A549 (cell line): ENCODE results near the gene CCNE1. TPM values are rescaled to one million over a fixed set of nuclear protein-coding genes. Genes with fewer than 3 reads are reported as not detected.
A peak's percentile ranks its signal among the peaks of the same experiment; 100 is the strongest.

Source experiments
- ATAC-seq, 2 experiments: fragments of 200-7000 bp in 1 of 2; fragments of >200 bp in 1 of 2; cut with Nextera tagmentation in 1 of 2; cut with Tn5 transposase in 1 of 2; 3 replicates each; pipeline versions ENCODE4 v1.8.0 to v1.9.1; 2018 to 2020; ENCODE audit warnings: mild to moderate bottlenecking in 1 of 2, moderate library complexity in 1 of 2
- CTCF ChIA-PET: fragments of 300-600 bp; sonication (Branson Sonifier 250); formaldehyde crosslinking; extraction: SDS; loops from one replicate; lab custom pipeline; 2021; ENCODE audit warnings: antibody characterized with exemption, inconsistent platforms; lab: Yijun Ruan, JAX
- POLR2A ChIA-PET: fragments of 350-600 bp; formaldehyde crosslinking; extraction: SDS; loops from one replicate; lab custom pipeline; 2021; ENCODE audit warnings: antibody characterized with exemption, inconsistent platforms; lab: Yijun Ruan, JAX
- DNase-seq, 2 experiments: peaks; one replicate each; pipeline versions ENCODE4 v3.0.0 to v3.0.0-alpha.2; 2011 to 2016; ENCODE audit warnings: low read depth in 1 of 2, low spot score in 1 of 2
- FAIRE-seq: peaks from 2 replicates; lab custom pipeline; 2011; peaks lifted over from hg19 to GRCh38; lab: Jason Lieb, UNC
- H3K27ac ChIP-seq, 2 experiments: fragments of >200 bp; sonication (Bioruptor Twin); formaldehyde crosslinking; 3 replicates each; pipeline ENCODE4 v1.5.1; 2016 to 2017
- H3K4me1 ChIP-seq: fragments of >200 bp; sonication (Bioruptor Twin); formaldehyde crosslinking; 3 replicates; pipeline ENCODE4 v1.6.1; 2016
- H3K4me2 ChIP-seq: fragments of >200 bp; sonication (Bioruptor Twin); formaldehyde crosslinking; 3 replicates; pipeline ENCODE4 v1.6.1; 2016
- H3K4me3 ChIP-seq: fragments of >200 bp; sonication (Bioruptor Twin); formaldehyde crosslinking; 3 replicates; pipeline ENCODE4 v1.5.1; 2016
- H3K9me3 ChIP-seq: fragments of >200 bp; sonication (Bioruptor Twin); formaldehyde crosslinking; 3 replicates; pipeline ENCODE4 v1.6.1; 2016
- ATOH8 ChIP-seq: fragments of 250-450 bp; sonication (Bioruptor Pico); IDR thresholded peaks from 2 replicates; pipeline ENCODE4 v1.5.0; 2020; ENCODE audit warnings: low read depth, mild to moderate bottlenecking, moderate library complexity
- CTCF ChIP-seq: fragments of >200 bp; sonication (Bioruptor Twin); formaldehyde crosslinking; IDR thresholded peaks from 3 replicates; pipeline ENCODE4 v1.5.1; 2016
- EHF ChIP-seq: fragments of 250-450 bp; sonication (Bioruptor Pico); IDR thresholded peaks from 2 replicates; pipeline ENCODE4 v1.5.0; 2020; ENCODE audit warnings: mild to moderate bottlenecking
- EP300 ChIP-seq, 2 experiments: fragments of >200 bp; sonication (Bioruptor Twin); formaldehyde crosslinking; IDR thresholded peaks; 2 replicates in 1 of 2; 3 replicates in 1 of 2; pipeline ENCODE4 v1.6.1; 2016 to 2017
- FOSB ChIP-seq: fragments of 250-450 bp; sonication (Bioruptor Pico); IDR thresholded peaks from 2 replicates; pipeline ENCODE4 v1.5.0; 2020; ENCODE audit warnings: mild to moderate bottlenecking, moderate library complexity
- FOSL2 ChIP-seq, 2 experiments: fragments of 450-650 bp in 1 of 2; fragments of >200 bp in 1 of 2; sonication (Bioruptor Twin) in 1 of 2; formaldehyde crosslinking; IDR thresholded peaks; 2 replicates each; pipeline versions ENCODE4 v1.5.0 to v1.6.1; 2016 to 2020; ENCODE audit warnings: mild to moderate bottlenecking in 1 of 2, moderate library complexity in 1 of 2
- FOXS1 ChIP-seq: fragments of 250-450 bp; sonication (Bioruptor Pico); IDR thresholded peaks from 2 replicates; pipeline ENCODE4 v1.5.0; 2020; ENCODE audit warnings: mild to moderate bottlenecking, moderate library complexity
- HOXB13 ChIP-seq: fragments of 250-450 bp; sonication (Bioruptor Pico); IDR thresholded peaks from 2 replicates; pipeline ENCODE4 v1.5.0; 2020; ENCODE audit warnings: low read depth, mild to moderate bottlenecking, moderate library complexity
- HOXB5 ChIP-seq: fragments of 250-450 bp; sonication (Bioruptor Pico); IDR thresholded peaks from 2 replicates; pipeline ENCODE4 v1.5.0; 2020; ENCODE audit warnings: mild to moderate bottlenecking, moderate library complexity
- JUN ChIP-seq, 2 experiments: fragments of >200 bp; sonication (Bioruptor Twin); formaldehyde crosslinking; IDR thresholded peaks; 2 replicates in 1 of 2; 3 replicates in 1 of 2; pipeline ENCODE4 v1.6.1; 2016 to 2017
- MAFK ChIP-seq: fragments of 450-650 bp; IDR thresholded peaks from 2 replicates; pipeline ENCODE4 v1.6.1; 2014; ENCODE audit not compliant: partially characterized antibody
- MYC ChIP-seq: IDR thresholded peaks from 2 replicates; pipeline ENCODE4 v1.6.1; 2012; ENCODE audit warnings: mild to moderate bottlenecking, inconsistent platforms, low read length, improper control_type of control experiment, borderline replicate concordance
- NFE2L2 ChIP-seq: fragments of 150-350 bp; conservative IDR thresholded peaks from 2 replicates; pipeline ENCODE4 v1.6.1; 2014; ENCODE audit warnings: low read length
- POLR2AphosphoS2 ChIP-seq: conservative IDR thresholded peaks from 2 replicates; pipeline ENCODE4 v1.6.1; 2012; ENCODE audit warnings: low read length, improper control_type of control experiment, inconsistent platforms
- RAD21 ChIP-seq, 2 experiments: fragments of >200 bp in 1 of 2; sonication (Bioruptor Twin) in 1 of 2; formaldehyde crosslinking in 1 of 2; IDR thresholded peaks in 1 of 2; conservative IDR thresholded peaks in 1 of 2; 2 replicates in 1 of 2; 3 replicates in 1 of 2; pipeline ENCODE4 v1.6.1; 2012 to 2018; ENCODE audit warnings: inconsistent platforms in 1 of 2
- RFX5 ChIP-seq: fragments of 450-650 bp; IDR thresholded peaks from 2 replicates; pipeline ENCODE4 v1.7.1; 2014; ENCODE audit warnings: antibody characterized with exemption, mild to moderate bottlenecking, moderate library complexity
- SMC3 ChIP-seq: fragments of >200 bp; sonication (Bioruptor Twin); formaldehyde crosslinking; IDR thresholded peaks from 3 replicates; pipeline ENCODE4 v1.6.1; 2018; ENCODE audit warnings: inconsistent platforms
- TP53 ChIP-seq: fragments of 250-450 bp; sonication (Bioruptor Pico); IDR thresholded peaks from 2 replicates; pipeline ENCODE4 v1.5.0; 2021; ENCODE audit warnings: mild to moderate bottlenecking, moderate library complexity
- ZFP36 ChIP-seq: fragments of 450-650 bp; IDR thresholded peaks from 2 replicates; pipeline ENCODE4 v1.6.1; 2014; ENCODE audit warnings: borderline replicate concordance; ENCODE audit not compliant: partially characterized antibody
- ZNF302 ChIP-seq: fragments of 250-450 bp; sonication (Bioruptor Pico); IDR thresholded peaks from 2 replicates; pipeline ENCODE4 v1.9.0; 2021; ENCODE audit warnings: inconsistent platforms, mild to moderate bottlenecking, moderate library complexity
- ZSCAN20 ChIP-seq: fragments of 250-450 bp; sonication (Bioruptor Pico); IDR thresholded peaks from 2 replicates; pipeline ENCODE4 v1.8.0; 2022; ENCODE audit warnings: mild to moderate bottlenecking, moderate library complexity
- WGBS: methylation state at CpG from one replicate; pipeline ENCODE4 v1.1.6; 2017; ENCODE audit errors: missing lambda C conversion rate; 5-methylcytosine and 5-hydroxymethylcytosine counted together
- polyA plus RNA-seq, 4 experiments: library from polyadenylated mRNA; depleted of rRNA in 3 of 4; stranded (reverse); fragments of >200 nt; fragmentation: RNase III in 1 of 4; extraction: RNeasy Plus Mini Kit Qiagen cat#74134 plus additional on column Dnase treatment in 1 of 4; gene quantifications; 2 replicates in 3 of 4; 3 replicates in 1 of 4; pipeline ENCODE4 v1.2.3, GENCODE V29; 2011 to 2017
- TF ChIP-seq, protein P1 (sequence below): fragments of 450-650 bp; IDR thresholded peaks from 2 replicates; pipeline ENCODE4 v1.6.1; 2014; ENCODE audit warnings: antibody characterized with exemption
- TF ChIP-seq, protein P2 (sequence below): IDR thresholded peaks from 2 replicates; pipeline ENCODE4 v1.6.1; 2012

CCNE1 gene
- polyA plus RNA-seq, 2 of the 4 experiments (the other 2 are of a cell fraction): 18.3 to 25.2 TPM

GRCh38 chr19:29855087-29855486 is 43.3 kb downstream of the CCNE1 start:
- DNase-seq (no peak), ATAC-seq (peak in 1 of 2 experiments; percentile 55; a peak in 3 of 6 replicates), FAIRE-seq (no peak)
- WGBS: 71% methylated on average over 4 of the region's 4 CpGs
- CTCF ChIA-PET: interaction anchor here (0.6 to 18.7 kb wide), 6 partner anchors 8 to 139 kb away, joined by 3 to 348 read pairs (median 15); partner anchors contain the start of gene C19orf12
- no peaks in the 10 kb centered on the region for H3K4me1 ChIP-seq
- H3K4me3 ChIP-seq: no peak overlapping the region
- H3K4me2 ChIP-seq: no peak overlapping the region
- POLR2A ChIA-PET: no interaction called here
- H3K27ac ChIP-seq: no peak overlapping the region
- TF ChIP-seq, protein P1, sequence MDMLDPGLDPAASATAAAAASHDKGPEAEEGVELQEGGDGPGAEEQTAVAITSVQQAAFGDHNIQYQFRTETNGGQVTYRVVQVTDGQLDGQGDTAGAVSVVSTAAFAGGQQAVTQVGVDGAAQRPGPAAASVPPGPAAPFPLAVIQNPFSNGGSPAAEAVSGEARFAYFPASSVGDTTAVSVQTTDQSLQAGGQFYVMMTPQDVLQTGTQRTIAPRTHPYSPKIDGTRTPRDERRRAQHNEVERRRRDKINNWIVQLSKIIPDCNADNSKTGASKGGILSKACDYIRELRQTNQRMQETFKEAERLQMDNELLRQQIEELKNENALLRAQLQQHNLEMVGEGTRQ: peak; percentile 62
- no peak for TF ChIP-seq FOSL2 (IDR thresholded peaks at IDR 0.05)
- TF ChIP-seq FOSL2 (CRISPR knock-in tag; IDR thresholded peaks at IDR 0.05): no peak
- no peak for TF ChIP-seq EHF
- TF ChIP-seq HOXB13: no peak
- no peak for TF ChIP-seq ZSCAN20 (CRISPR knock-in tag)
- TF ChIP-seq FOSB (CRISPR knock-in tag): no peak
- H3K9me3 ChIP-seq: no peaks in the 10 kb centered on the region

GRCh38 chr19:29855741-29856500 is 44.1 kb downstream of the CCNE1 start:
- Histone ChIP-seq H3K4me1 (no peaks in the 10 kb centered on the region), H3K27ac (no peak overlapping the region), H3K4me3 (no peak overlapping the region), H3K9me3 (no peaks in the 10 kb centered on the region), H3K4me2 (no peak overlapping the region)
- no peak for ATAC-seq
- CTCF ChIA-PET: interaction anchor here (0.7 to 18.7 kb wide), 8 partner anchors 11 to 794 kb away, joined by 3 to 348 read pairs (median 25); partner anchors contain the start of gene C19orf12
- no peak for DNase-seq
- POLR2A ChIA-PET: no interaction called here
- TF ChIP-seq POLR2AphosphoS2: no peak
- TF ChIP-seq EP300 (IDR thresholded peaks at IDR 0.05): no peak
- TF ChIP-seq MYC: no peak
- no peak for TF ChIP-seq ATOH8 (CRISPR knock-in tag)
- no peak for FAIRE-seq
- 75% methylated on average over 20 of the region's 20 CpGs for WGBS

DNA sequence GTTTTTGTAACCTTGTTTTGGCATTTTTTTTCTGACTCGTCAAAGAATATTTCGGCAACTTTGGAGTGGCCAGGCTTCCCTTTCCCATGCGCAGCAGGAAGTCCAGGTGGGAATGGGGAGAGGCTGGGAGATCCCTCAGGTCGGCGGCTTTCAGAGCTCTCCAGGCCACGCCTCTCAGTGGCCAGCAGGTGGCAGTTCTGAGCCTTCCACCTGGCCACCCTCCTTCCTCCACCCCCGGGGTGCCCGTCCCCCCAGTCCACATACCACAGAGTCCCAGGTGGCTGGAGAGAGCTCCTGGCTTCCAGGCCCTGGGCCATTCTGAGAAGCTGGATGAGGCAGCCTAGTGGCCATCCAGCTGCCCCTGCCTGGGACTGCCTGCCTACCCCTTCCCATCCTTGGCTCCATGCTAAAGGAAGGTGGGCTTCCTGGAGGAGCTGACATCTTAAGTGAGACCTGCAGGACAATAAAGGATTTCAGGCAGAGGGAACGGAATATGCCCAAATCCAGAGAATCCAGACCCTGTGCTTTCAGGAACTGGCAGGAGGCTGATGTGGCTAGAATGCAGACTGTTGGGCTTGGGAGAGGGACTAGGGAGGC is 46.3 kb downstream of the CCNE1 start:
- Histone ChIP-seq H3K4me3 (no peak overlapping the region), H3K27ac (no peak overlapping the region), H3K4me2 (no peak overlapping the region), H3K4me1 (no peaks in the 10 kb centered on the region), H3K9me3 (no peaks in the 10 kb centered on the region)
- TF ChIP-seq MAFK (no peak), SMC3 (peak; percentile 76), TP53 (CRISPR knock-in tag) (no peak), FOXS1 (CRISPR knock-in tag) (no peak), NFE2L2 (no peak), ZFP36 (peak; percentile 28), HOXB5 (CRISPR knock-in tag) (no peak), JUN (IDR thresholded peaks at IDR 0.05) (no peak), RFX5 (no peak), ZSCAN20 (CRISPR knock-in tag) (no peak), RAD21 (conservative IDR thresholded peaks at IDR 0.05 in 1 of 2, IDR thresholded peaks at IDR 0.05 in 1 of 2) (peak; percentile 63), CTCF (peak; percentile 68), ZNF302 (CRISPR knock-in tag) (no peak)
- TF ChIP-seq, protein P2, sequence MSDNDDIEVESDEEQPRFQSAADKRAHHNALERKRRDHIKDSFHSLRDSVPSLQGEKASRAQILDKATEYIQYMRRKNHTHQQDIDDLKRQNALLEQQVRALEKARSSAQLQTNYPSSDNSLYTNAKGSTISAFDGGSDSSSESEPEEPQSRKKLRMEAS: peak; percentile 20; the same call in 1 of the 2 replicates
- TF ChIP-seq, protein P1: no peak
- ChIA-PET POLR2A (interaction anchor here (2.2 kb wide), 1 partner anchor 13 kb away, joined by 11 read pairs; no protein-coding TSS in a partner anchor), CTCF (interaction anchor here (0.5 to 18.7 kb wide), 61 partner anchors 8 to 1533 kb away, joined by 3 to 348 read pairs (median 4); partner anchors contain the start of genes C19orf12 and URI1)
- peak; percentile 78 to 86 for ATAC-seq
- FAIRE-seq: no peak
- peak; percentile 60 to 63 for DNase-seq
- 12% methylated on average over 9 of the region's 9 CpGs for whole genome bisulfite sequencing
